SK-N-MC (cell line): ENCODE data around the gene RPL37A.

Source experiments
- EZH2 ChIP-seq: fragments of 200-600 bp; sonication (generic); IDR thresholded peaks from one replicate; pipeline ENCODE4 v1.6.1; 2017; ENCODE audit warnings: antibody characterized with exemption
- FOXP2 ChIP-seq: optimal IDR thresholded peaks from 2 replicates; pipeline ENCODE3; 2011; ENCODE audit warnings: mild to moderate bottlenecking, moderate library complexity; ENCODE audit not compliant: insufficient read depth; ENCODE audit errors: extremely low read length, control extremely low read depth
- POLR2AphosphoS5 ChIP-seq: IDR thresholded peaks from 2 replicates; pipeline ENCODE4 v1.6.1; 2012; ENCODE audit warnings: mild to moderate bottlenecking, low read depth, low read length, borderline replicate concordance

DNA sequence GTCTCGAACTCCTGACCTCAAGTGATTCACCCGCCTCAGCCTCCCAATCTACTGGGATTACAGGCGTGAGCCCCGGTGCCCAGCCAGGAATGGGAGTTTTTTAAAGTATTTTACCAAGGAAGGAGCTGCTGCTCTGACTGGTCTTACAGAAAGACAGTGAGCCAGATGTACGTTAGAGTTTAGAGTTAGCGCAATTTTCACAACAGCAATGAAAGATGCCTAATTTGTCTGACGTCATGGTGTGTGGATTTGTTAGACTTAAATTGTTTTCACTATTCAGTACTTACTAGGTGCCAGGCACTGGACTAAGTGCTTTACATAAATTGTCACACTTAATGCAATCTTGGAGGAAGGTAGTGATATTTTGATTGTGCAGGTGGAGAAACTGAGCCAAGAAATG is 12.4 kb upstream of the RPL37A start:
- TF ChIP-seq EZH2 (no peak), POLR2AphosphoS5 (no peak), FOXP2 (no peak)
